NOMO-1 treated with dmso at 0.1 percent for 144 hours (cell line): Measurements from ENCODE around the gene ITGB6.
A peak's percentile ranks its signal among the peaks of the same experiment; 100 is the strongest.
"Not testable (repeated sequence)": the region's sequence is repeated elsewhere in the genome, so short reads cannot be mapped to it uniquely, and the experiment has no call there.

Experiments
- DNase-seq: peaks from one replicate; lab custom pipeline; 2025; ENCODE audit not compliant: unreplicated experiment; lab: John Stamatoyannopoulos, UW

The ITGB6 gene

GRCh38 chr2:160142472-160142871 is 57.6 kb downstream of the ITGB6 start:
- DNase-seq, result no peak

DNA sequence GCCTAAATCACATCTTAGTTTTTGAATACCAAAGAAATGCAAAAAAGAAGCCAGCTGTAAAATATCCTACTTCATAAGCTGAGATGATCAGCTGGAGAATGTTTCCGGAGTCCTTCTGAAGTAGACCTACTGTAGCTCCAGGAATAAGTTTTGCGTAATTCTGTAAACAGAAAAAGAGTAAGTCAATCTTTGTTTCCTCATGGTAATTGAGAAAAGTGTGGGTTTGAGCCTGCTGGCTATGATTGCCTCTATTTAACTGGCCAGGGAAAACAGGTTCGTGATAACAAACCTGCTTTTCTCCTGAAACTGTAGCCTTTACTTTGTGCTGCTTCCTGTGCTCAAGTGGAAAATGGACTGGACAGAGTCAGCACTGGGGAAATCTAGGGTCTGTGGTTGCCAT is 58.2 kb downstream of the ITGB6 start:
- no peak for DNase-seq

DNA sequence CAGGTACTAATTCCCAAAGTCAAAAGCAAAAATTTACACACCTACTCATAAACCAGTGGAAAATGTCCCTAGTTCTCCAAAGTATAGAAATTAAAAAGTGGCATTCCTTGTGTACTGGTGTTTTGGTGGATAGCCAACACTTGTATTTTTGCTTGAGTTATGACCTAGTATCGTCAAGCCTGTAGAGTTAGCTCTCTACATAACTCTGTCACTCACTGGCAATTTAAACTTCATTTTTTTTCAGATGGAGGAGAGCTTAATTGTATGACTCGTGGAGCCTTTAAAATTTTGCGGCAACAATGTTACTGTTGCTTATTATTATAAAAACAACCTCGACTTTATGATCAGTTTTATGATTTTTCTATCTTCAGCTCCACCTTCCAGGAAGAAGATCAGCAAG is 58.7 kb downstream of the ITGB6 start:
- no peak for DNase-seq

- DNase-seq, result no peak
Observed at GRCh38 chr2:160140471-160140870, 59.6 kb downstream of the ITGB6 start.

- no peak for DNase-seq
Observed at GRCh38 chr2:160139991-160140390, 60.1 kb downstream of the ITGB6 start.

DNA sequence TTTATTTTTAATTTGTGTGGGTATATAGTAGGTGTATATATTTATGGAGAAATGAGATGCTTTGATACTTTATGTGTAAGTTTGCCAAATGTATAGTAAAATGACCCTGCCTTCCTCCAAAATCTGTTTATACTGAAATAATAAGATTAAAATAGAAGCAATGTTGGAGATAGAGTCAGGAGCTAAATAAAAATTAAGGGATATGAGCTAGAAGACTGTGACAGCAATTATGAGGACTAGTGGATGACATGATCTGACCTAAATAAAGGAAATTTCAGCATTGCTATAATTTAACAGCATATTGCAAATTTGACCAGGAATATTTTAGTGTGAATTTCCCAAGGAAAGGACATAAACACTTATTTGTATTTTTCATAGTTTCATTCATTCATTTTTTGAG is 60.7 kb downstream of the ITGB6 start:
- no peak for DNase-seq

- no peak for DNase-seq
Observed at GRCh38 chr2:160138406-160138805, 61.7 kb downstream of the ITGB6 start.

DNA sequence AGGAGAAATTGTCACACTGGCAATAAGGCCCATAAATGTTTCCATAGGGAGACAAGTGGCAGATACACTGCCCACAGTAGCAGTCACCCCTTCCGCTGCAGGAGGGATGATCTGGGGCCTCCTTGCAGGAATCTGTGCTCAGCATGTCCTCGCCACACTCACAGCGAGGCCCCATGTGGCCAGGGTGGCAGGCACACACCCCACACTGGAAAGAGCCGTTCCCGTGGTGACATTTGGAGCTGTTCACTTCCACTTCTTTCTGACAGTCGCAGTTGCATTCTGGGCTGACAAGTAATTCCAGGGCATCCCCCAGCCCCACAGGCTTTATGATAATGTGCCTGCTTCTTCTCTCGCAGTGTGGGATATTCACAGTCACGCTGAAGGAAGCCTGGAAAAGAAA is 62.6 kb downstream of the ITGB6 start:
- no peak for DNase-seq

DNA sequence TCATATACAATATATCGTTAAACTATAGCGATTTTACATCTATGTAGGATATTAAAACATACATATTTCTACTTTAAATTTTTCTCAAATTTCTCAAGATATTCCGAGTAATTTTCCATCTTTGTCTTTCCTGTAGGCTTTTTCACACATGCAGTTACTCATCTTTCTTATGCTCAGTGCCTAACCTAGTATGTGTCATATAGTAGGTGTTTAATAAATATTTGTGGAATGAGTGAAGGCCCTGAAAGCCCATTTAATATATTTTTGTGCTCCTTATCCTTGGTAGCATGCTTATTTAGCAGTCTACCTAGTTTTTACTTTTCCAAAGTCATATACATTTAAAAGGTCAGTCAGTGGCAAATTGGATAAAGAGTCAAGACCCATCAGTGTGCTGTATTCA is 67.3 kb downstream of the ITGB6 start:
- no peak for DNase-seq

- DNase-seq, result no peak
Observed at GRCh38 chr2:160126756-160127155, 73.3 kb downstream of the ITGB6 start.

- no peak for DNase-seq
Observed at GRCh38 chr2:160126315-160126714, 73.8 kb downstream of the ITGB6 start.

- no peak for DNase-seq
Observed at GRCh38 chr2:160125828-160126227, 74.2 kb downstream of the ITGB6 start.

DNA sequence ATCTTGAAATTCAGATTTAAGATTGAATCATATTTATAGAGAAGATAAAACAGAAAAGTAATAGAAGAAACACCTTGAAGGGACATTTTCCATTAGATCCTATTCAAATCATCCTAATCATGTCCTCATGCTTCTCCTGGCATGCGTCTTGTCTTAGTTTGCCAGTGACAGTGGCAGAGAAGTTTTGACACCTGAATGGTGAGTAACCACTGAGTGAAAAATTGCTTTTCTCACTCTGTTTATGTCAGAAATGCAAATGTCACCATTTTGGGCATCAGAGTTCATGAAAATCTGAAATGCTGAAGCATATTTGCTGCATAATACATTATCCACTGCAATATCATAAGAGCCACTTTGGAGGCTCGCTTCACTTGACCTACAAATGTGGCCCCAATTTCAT is 74.7 kb downstream of the ITGB6 start:
- no peak for DNase-seq

GRCh38 chr2:160124571-160124970 is 75.5 kb downstream of the ITGB6 start:
- DNase-seq, result no peak

GRCh38 chr2:160114721-160115120 is 85.4 kb downstream of the ITGB6 start:
- DNase-seq, result not testable (repeated sequence)

DNA sequence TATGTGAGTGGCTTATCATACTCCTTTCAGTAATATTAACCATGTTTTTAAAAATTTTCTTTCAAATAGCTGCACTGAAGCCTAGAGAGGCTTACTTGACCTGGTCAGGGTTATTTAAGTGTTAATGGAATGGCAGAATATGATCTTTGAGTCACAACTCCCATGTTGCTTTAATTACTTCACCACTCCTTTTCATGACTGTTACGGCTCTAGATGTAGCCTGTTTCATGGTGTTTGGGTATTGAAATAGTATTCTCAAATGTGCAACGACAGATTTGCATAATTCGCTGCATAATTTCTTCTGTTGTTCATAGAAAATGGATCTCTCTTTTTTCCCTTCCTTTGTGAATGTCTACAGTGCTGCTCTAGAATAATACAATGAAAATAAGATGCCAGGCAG is 86.1 kb downstream of the ITGB6 start:
- DNase-seq, result no peak

- no peak for DNase-seq
Observed at GRCh38 chr2:160111951-160112798, 87.9 kb downstream of the ITGB6 start.

GRCh38 chr2:160110674-160111239 is 89.3 kb downstream of the ITGB6 start:
- no peak for DNase-seq

DNA sequence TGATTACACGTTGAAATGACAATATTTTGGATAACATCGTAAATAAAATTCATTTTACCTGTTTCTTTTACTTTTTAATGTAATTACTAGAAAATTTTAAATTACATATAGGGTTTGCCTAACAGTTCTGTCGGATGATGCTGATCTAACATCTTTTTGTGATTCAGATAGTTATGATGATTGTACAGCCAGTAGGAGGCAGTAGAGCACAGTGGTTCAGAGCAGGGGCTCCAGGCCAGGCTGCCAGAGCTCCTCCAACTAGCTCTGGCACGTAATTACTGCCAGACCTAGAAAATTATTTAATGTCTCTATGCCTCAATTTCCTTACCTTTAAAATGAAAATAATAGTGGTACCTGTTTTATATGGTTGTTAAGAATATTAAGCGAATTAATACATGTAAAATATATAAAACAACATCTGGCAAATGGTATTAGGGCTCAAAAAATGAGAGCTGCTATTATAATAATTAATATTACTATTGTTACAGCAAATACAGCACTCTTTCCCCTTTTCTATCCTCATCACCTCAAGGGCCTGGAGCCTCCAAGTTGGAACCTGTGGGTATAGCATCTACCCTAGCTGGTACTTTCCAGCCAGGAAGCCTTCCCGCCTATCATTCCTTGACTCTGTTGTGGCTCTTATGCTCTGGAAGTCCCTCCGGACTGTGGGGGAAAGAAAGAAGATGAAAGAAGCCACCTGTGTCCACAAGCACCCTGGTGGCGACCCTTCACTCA is 90.0 kb downstream of the ITGB6 start:
- DNase-seq, result peak; percentile 16

DNA sequence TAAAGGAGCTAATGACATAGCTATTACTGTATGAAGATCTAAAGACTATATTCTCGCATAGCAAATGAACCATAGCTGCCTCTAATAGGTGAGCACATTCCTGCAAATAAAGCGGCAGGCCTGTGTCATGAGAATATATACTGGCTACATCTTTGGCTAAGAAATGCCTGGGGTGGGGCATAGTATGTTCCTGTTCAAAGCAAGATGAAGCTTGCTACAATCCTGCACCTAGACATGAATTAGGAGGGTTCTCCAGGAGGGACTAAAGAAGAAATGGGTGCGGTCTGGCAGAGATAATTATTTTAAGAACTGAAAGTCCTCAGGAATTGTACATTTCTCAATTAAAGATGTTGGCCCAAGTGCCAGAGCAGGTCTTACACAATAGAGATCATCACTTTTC is 90.8 kb downstream of the ITGB6 start:
- no peak for DNase-seq

DNA sequence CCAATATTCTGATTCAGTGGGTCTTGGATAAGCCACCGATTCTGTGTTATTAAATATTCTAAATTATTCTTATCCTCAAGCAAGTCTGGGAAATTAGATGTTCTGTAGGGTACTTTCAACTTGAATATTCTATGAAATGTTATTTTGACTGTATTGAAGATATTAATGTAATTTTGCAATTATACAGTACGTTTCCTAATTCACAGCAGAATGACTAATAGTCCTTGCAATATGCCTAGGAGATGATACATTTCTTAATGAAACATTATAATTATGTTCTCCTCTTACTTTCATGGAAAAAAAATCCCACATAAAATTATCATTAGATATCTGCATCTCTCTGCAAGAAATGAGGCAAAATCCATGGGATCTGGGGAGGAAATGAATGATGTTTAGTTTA is 91.4 kb downstream of the ITGB6 start:
- no peak for DNase-seq

DNA sequence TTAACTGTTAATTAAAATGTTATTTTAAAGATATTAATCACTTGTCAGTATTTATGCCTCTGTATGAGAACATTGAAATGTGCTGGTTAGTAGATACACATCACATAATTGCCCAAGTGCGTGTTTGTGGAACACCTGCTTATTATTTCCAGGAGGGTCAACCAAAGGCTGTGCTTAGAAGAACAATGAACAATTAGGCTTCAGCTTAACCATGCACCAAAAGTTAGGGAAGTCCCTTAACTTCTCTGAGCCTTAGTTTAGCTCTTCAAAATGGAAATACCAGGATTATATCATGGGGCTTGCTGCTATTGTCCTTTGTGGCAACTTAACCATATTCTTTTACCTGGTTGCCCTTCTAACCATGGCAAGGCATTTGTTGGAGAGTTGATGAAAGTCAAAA is 94.7 kb downstream of the ITGB6 start:
- no peak for DNase-seq
